GM19328 (cell line): ENCODE measurements around the gene PRR14L.
"Not testable (repeated sequence)": the region's sequence is repeated elsewhere in the genome, so short reads cannot be mapped to it uniquely, and the experiment has no call there.

ENCODE experiments used
- ATAC-seq: cut with Tn5 transposase; IDR thresholded peaks from one replicate; pipeline ENCODE4 v1.9.1; 2021; ENCODE audit warnings: mild to moderate bottlenecking, moderate library complexity; ENCODE audit not compliant: unreplicated experiment

PRR14L gene

GRCh38 chr22:31749636-31750364 is at the start of gene PRR14L:
PRR14L (minus strand) TSS chr22:31750132; CDS start chr22:31738860, 11,272 bp downstream.
- peak; percentile 57 for ATAC-seq

GRCh38 chr22:31799358-31799757 is 49.4 kb upstream of the PRR14L start:
- ATAC-seq: not testable (repeated sequence)

GRCh38 chr22:31790240-31790639 is 40.3 kb upstream of the PRR14L start:
- no peak for ATAC-seq

- ATAC-seq: no peak
These were observed 39.9 kb upstream of the PRR14L start for GRCh38 chr22:31789803-31790202.

- ATAC-seq: no peak
These were observed 26.3 kb upstream of the PRR14L start for GRCh38 chr22:31776231-31776630.

- ATAC-seq: no peak
These were observed 23.5 kb upstream of the PRR14L start for GRCh38 chr22:31773416-31773815.

- ATAC-seq: no peak
These were observed 18.6 kb upstream of the PRR14L start for GRCh38 chr22:31768422-31769059.

- no peak for ATAC-seq
These were observed 14.9 kb upstream of the PRR14L start for GRCh38 chr22:31764785-31765184.

- not testable (repeated sequence) for ATAC-seq
These were observed 8.9 kb upstream of the PRR14L start for GRCh38 chr22:31758860-31759259.

- ATAC-seq: no peak
These were observed 7.3 kb upstream of the PRR14L start for GRCh38 chr22:31757265-31757664.

- no peak for ATAC-seq
These were observed 4.9 kb upstream of the PRR14L start for GRCh38 chr22:31754813-31755212.

GRCh38 chr22:31753634-31754501 is 3.9 kb upstream of the PRR14L start, which contains the start of gene DEPDC5:
DEPDC5 (plus strand) TSS chr22:31754019; CDS start chr22:31754922, 903 bp downstream.
- peak; percentile 57 for ATAC-seq

GRCh38 chr22:31753005-31753633 is 3.2 kb upstream of the PRR14L start:
- ATAC-seq: peak; percentile 1

GRCh38 chr22:31752096-31752847 is 2.3 kb upstream of the PRR14L start:
- no peak for ATAC-seq

GRCh38 chr22:31750365-31751284 is 693 bp upstream of the PRR14L start:
- no peak for ATAC-seq

- no peak for ATAC-seq
These were observed 1.4 kb downstream of the PRR14L start for GRCh38 chr22:31748490-31748889.

- ATAC-seq: no peak
These were observed 2.5 kb downstream of the PRR14L start for GRCh38 chr22:31747441-31747840.

GRCh38 chr22:31743871-31744270 is 6.1 kb downstream of the PRR14L start:
- no peak for ATAC-seq

GRCh38 chr22:31742682-31743081 is 7.2 kb downstream of the PRR14L start:
- ATAC-seq: no peak
